GM21576 (cell line): ENCODE results near the gene PCBP3.
"Not testable (repeated sequence)": the region's sequence is repeated elsewhere in the genome, so short reads cannot be mapped to it uniquely, and the experiment has no call there.

Experiments used
- ATAC-seq: cut with Tn5 transposase; IDR thresholded peaks from one replicate; pipeline ENCODE4 v1.9.1; 2021; ENCODE audit warnings: mild to moderate bottlenecking, moderate library complexity; ENCODE audit not compliant: unreplicated experiment

The PCBP3 gene

GRCh38 chr21:45951676-45952075 is 308.2 kb downstream of the PCBP3 start:
- no peak for ATAC-seq

GRCh38 chr21:45952527-45952926 is 309.0 kb downstream of the PCBP3 start:
- not testable (repeated sequence) for ATAC-seq

- no peak for ATAC-seq
Observed at GRCh38 chr21:45952974-45953373, 309.4 kb downstream of the PCBP3 start.

- no peak for ATAC-seq
Observed at GRCh38 chr21:45954261-45954660, 310.7 kb downstream of the PCBP3 start.

DNA sequence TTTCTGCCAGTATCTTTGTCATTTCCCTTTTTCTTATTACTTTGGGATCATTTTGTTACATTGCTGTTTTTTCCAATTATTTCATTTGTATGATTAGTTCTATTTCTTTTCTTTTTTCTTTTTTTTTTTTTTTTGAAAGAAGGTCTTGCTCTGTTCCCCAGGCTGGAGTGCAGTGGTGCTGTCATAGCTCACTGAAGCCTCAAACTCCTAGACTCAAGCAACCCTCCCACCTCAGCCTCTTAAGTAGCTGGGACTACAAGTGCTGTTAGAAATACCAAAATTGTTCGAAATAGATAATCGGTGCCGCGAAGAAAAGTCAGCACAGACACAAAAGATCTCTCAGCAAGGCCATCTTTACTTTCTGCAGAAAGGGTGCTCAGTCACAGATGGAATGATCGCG is 311.4 kb downstream of the PCBP3 start:
- no peak for ATAC-seq

DNA sequence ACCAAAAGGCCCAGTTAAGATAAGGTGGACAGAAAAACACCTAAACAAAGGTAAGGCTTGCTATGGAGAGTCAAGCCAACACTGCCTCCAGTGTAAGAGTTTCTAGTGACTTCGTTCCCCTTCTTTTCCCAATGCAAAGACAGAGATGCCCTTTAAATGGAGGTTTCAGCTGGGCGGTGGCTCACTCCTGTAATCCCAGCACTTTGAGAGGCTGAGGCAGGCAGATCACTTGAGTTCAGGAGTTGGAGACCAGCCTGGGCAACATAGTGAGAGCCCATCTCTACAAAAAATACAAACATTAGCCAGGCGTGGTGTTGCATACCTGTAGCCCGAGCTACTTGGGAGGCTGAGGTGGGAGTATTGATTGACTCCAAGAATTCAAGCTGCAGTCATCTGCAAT is 314.0 kb downstream of the PCBP3 start:
- no peak for ATAC-seq

- no peak for ATAC-seq
Observed at GRCh38 chr21:45957981-45958600, 314.6 kb downstream of the PCBP3 start.

GRCh38 chr21:45959182-45959581 is 315.7 kb downstream of the PCBP3 start:
- no peak for ATAC-seq

GRCh38 chr21:45959779-45960390 is 316.4 kb downstream of the PCBP3 start:
- no peak for ATAC-seq

GRCh38 chr21:45961408-45961807 is 317.9 kb downstream of the PCBP3 start:
- ATAC-seq: not testable (repeated sequence)

DNA sequence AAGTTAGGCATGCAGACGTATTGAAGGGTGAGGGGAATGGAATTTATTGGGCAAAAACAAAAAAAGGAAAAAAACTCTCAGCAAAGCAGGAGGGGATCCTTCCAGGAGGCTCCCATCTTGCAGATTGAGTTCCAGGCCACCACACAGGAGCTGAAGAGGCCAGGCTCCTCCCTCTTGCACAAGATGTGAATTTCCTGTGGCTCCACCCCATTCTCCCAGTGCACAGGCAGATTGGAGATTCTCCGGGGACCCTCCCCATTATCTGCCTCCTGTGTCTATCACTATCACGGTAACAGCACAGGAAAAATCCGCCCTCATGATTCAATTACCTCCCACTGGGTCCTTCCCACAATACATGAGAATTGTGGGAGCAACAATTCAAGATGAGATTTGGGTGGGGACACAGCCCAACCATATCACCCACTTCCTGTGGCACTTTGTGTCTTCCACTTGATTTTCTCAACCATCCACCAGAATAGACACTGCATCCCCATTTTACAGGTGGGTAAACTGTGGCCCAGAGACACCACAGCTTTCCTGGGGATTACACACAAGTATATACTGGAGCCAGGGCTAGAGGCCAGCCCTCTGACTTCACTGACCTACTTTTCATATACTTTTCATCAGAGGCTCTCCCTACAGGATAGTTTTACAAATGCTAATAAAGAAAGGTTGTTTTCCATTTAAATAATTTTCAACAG is 319.2 kb downstream of the PCBP3 start:
- ATAC-seq: no peak

- no peak for ATAC-seq
Observed at GRCh38 chr21:45963232-45963570, 319.7 kb downstream of the PCBP3 start.

DNA sequence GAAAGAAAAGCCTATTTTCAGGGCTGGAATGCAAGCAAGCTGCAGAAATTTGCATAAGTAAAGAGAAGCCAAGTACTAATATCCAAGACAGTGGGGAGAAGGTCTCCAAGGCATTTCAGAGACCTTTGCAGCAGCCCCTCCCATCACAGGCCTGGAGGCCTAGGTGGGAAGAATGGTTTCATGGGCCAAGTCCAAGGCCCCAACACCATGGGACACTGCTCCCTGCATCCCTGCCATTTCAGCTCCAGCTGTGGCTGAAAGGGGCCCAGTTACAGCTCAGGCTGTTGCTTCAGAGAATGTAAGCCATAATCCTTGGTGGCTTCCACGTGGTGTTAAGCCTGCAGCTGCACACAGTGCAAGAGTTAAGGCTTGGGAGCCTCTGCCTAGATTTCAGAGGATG is 321.1 kb downstream of the PCBP3 start:
- no peak for ATAC-seq

- ATAC-seq: no peak
Observed at GRCh38 chr21:45965084-45965809, 321.7 kb downstream of the PCBP3 start.

- no peak for ATAC-seq
Observed at GRCh38 chr21:45966791-45967394, 323.4 kb downstream of the PCBP3 start.

DNA sequence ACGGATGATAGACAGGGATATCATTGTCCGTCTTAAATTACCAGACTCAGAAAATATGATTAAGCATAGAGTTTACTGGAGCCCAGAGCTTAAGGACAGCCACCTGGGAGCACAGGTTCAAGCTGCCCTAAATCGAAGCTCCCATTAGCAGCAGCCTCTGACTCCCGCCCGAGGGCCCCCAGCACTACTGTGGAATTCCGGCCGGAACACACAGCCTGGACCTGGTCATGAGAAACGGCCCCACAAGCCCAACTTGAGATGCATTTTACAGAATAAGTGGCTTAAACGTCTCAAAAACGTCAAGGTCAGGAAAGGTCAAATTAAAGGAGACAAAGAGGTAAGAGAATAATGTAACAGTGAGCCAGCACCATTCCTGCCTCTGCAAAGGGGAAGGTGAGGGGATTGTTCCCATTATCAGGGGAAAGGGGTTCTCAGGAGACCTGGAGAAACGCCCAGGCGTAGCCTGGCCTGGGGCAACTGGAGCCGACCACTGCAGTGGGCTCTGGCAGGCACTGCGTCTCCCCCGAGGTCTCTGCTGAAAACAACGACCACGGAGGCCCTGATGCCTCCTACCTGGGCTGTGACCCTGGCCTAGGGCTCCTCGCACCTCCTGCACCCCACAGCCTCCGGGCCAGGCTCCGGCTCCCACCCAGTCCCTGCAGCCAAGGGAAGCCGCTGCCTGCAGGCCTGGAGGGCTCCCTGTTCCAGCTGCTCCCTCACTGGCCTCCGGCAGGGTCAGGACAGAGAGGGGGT is 326.6 kb downstream of the PCBP3 start:
- no peak for ATAC-seq

DNA sequence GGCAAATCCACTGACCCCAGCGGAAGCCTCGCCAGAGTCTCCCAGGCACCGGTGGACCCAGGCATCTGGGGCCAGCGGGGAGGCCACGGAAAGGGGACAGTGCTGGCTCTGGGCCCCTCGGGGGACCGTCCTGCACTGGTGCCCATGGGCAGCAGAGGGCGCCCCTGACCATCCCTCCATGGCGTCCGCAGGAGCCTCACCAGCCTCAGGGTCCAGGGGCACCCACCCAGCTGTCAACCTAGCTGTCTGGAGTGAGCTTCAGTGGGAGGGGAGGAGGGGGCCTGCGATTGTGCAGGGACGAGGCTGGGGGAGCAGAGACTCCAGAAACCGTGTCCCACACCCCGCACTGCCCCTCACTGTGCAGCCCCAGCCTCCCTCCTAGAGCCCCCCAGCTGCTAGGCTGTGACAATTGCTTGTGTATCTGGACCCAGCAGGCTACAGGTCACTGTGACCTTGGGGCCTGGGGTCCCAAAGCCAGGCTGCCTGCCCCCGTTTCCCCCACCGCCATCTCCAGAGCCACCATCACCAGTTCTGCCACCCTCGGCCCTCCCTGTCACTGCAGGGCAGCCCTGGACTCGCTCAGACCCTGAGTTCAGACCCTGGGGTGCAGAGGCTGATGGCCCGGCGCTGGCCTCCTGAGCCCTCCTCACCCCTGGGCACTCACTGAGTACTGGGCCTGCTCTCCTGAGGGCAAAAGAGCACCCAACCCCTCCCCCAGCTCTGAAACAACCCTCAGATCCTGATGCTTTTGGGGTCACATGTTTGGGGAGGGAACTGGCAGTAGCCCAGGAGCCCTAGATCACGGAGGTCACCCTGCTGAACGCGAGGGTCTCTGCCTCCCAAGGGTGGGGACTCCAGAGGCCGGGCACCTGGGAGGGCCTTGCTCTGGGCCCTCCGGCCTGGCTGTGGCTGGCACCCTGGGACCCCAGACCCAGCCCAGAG is 327.4 kb downstream of the PCBP3 start:
- no peak for ATAC-seq

- ATAC-seq: no peak
Observed at GRCh38 chr21:45971616-45972352, 328.3 kb downstream of the PCBP3 start.

- ATAC-seq: no peak
Observed at GRCh38 chr21:45972353-45972715, 328.8 kb downstream of the PCBP3 start.
